NB4 (cell line): ENCODE results near the gene GRK2.

Experiments used
- TF ChIP-seq, protein P1 (sequence below): IDR thresholded peaks from one replicate; pipeline ENCODE4 v1.5.1; 2012; ENCODE audit warnings: low read depth, low read length
- TF ChIP-seq, protein P2 (sequence below): IDR thresholded peaks from 2 replicates; pipeline ENCODE4 v1.6.1; 2011; ENCODE audit warnings: low read depth, low read length

- TF ChIP-seq, protein P1, sequence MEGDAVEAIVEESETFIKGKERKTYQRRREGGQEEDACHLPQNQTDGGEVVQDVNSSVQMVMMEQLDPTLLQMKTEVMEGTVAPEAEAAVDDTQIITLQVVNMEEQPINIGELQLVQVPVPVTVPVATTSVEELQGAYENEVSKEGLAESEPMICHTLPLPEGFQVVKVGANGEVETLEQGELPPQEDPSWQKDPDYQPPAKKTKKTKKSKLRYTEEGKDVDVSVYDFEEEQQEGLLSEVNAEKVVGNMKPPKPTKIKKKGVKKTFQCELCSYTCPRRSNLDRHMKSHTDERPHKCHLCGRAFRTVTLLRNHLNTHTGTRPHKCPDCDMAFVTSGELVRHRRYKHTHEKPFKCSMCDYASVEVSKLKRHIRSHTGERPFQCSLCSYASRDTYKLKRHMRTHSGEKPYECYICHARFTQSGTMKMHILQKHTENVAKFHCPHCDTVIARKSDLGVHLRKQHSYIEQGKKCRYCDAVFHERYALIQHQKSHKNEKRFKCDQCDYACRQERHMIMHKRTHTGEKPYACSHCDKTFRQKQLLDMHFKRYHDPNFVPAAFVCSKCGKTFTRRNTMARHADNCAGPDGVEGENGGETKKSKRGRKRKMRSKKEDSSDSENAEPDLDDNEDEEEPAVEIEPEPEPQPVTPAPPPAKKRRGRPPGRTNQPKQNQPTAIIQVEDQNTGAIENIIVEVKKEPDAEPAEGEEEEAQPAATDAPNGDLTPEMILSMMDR = no peak
- TF ChIP-seq, protein P2, sequence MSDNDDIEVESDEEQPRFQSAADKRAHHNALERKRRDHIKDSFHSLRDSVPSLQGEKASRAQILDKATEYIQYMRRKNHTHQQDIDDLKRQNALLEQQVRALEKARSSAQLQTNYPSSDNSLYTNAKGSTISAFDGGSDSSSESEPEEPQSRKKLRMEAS = no peak
These were observed 32.6 kb upstream of the GRK2 start for GRCh38 chr11:67233584-67234190.
